IPS-20b (cell line): Measurements from ENCODE around the gene COMMD7.

Experiments
- H3K27ac ChIP-seq: one replicate; pipeline ENCODE4 v1.5.1; 2013; ENCODE audit warnings: low read length
- H3K27me3 ChIP-seq: 2 replicates; pipeline ENCODE4 v1.6.1; 2013; ENCODE audit warnings: mild to moderate bottlenecking, low read length, inconsistent platforms; ENCODE audit not compliant: insufficient read depth
- H3K36me3 ChIP-seq: 2 replicates; pipeline ENCODE4 v1.6.1; 2013; ENCODE audit warnings: low read depth, mild to moderate bottlenecking, inconsistent platforms, low read length, moderate library complexity; ENCODE audit not compliant: insufficient read depth
- H3K4me1 ChIP-seq: 2 replicates; pipeline ENCODE4 v1.6.1; 2013; ENCODE audit warnings: mild to moderate bottlenecking, control low read depth, inconsistent platforms, low read length, moderate library complexity; ENCODE audit not compliant: insufficient read depth
- H3K4me3 ChIP-seq: 2 replicates; pipeline ENCODE4 v1.5.1; 2013; ENCODE audit warnings: mild to moderate bottlenecking, low read length, inconsistent platforms
- H3K9ac ChIP-seq: 2 replicates; pipeline ENCODE4 v1.6.1; 2013; ENCODE audit warnings: low read depth, mild to moderate bottlenecking, inconsistent platforms, low read length, moderate library complexity
- H3K9me3 ChIP-seq: 2 replicates; pipeline ENCODE4 v1.6.1; 2013; ENCODE audit warnings: mild to moderate bottlenecking, low read depth, low read length, inconsistent platforms; ENCODE audit not compliant: insufficient read depth

COMMD7 gene

DNA sequence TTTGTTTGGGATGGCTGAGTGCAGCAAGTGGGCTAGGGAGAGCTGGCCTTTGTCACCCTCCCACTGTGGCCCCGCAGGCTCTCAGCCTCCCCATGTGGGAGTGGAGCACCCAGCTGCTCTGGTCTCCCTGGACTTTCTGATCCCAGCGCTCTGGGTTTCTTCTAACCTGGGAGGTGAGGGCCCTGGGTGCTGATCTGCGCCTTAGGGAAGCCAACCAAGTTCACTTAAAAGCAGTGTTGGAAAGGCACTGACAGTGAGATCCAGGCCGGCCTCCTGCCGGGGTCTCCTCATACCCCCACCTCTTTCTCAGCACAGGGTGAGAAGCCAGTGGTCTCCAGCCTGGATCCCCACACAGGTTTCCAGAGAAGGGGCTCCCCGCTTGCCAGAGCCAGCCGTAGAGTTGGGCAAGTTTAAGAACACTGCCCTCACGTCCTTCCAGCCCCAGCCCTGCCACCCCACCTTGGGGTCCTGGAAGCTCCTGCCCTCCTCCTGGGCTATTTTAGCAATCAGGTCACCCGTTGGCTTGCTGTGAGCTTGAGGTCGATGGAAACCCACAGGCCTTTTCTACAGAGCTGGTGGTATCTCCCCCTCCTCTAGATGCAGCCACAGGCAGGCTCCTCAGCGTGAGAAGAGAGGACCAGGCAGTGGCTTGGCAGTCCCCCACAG lies 79.1 kb downstream of the COMMD7 start:
- Histone ChIP-seq H3K27ac (no peak overlapping the region), H3K36me3 (no peaks in the 10 kb centered on the region), H3K9me3 (no peaks in the 10 kb centered on the region), H3K27me3 (no peaks in the 10 kb centered on the region), H3K9ac (no peak overlapping the region), H3K4me3 (no peak overlapping the region), H3K4me1 (no peaks in the 10 kb centered on the region)

DNA sequence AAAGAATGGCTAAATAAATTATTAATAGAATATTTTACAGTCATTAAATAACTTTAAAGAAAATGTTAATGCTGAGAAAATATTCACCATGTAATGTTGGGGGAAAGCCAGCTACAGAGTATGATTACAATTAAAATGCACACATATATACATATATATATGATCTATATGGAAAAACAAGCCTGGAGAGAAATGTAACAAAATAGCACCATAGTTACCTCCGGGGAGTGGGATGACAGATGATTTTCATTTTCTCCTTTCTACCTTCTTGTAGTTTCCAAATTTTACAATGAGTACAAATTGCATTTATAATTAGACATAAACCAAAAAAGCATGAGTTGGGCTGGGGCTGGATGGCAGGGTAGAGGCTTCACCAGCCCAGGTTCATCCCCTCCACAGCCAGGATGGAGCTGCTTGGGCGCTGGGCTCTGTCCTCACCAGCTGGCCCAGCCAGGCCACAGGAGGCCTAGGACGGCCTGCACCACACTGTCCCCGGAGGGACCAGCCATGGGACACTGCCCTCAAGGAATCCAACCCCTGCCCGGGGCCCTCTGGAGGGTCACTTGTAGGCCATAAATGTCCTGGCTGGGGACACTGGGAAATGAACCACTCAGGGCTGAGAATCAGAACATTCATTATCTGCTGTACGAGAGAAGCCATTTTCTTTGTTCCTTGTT lies 79.8 kb downstream of the COMMD7 start:
- Histone ChIP-seq H3K36me3 (no peaks in the 10 kb centered on the region), H3K27me3 (no peaks in the 10 kb centered on the region), H3K4me1 (no peaks in the 10 kb centered on the region), H3K4me3 (no peak overlapping the region), H3K27ac (no peak overlapping the region), H3K9ac (no peak overlapping the region), H3K9me3 (no peaks in the 10 kb centered on the region)

GRCh38 chr20:32661820-32662528 lies 81.3 kb downstream of the COMMD7 start:
- no peaks in the 10 kb centered on the region for H3K9me3 ChIP-seq
- no peak overlapping the region for H3K4me3 ChIP-seq
- H3K27ac ChIP-seq = no peak overlapping the region
- no peak overlapping the region for H3K9ac ChIP-seq
- H3K36me3 ChIP-seq = no peaks in the 10 kb centered on the region
- no peaks in the 10 kb centered on the region for H3K27me3 ChIP-seq
- H3K4me1 ChIP-seq = no peaks in the 10 kb centered on the region

- Histone ChIP-seq H3K27me3 (no peaks in the 10 kb centered on the region), H3K36me3 (no peaks in the 10 kb centered on the region), H3K4me3 (no peak overlapping the region), H3K9me3 (no peaks in the 10 kb centered on the region), H3K27ac (no peak overlapping the region), H3K9ac (no peak overlapping the region), H3K4me1 (no peaks in the 10 kb centered on the region)
Observed at GRCh38 chr20:32660661-32661060, 82.6 kb downstream of the COMMD7 start.

- H3K4me1 ChIP-seq = no peaks in the 10 kb centered on the region
Observed at GRCh38 chr20:32656827-32657226, 86.4 kb downstream of the COMMD7 start.

GRCh38 chr20:32655903-32656512 lies 87.3 kb downstream of the COMMD7 start:
- no peaks in the 10 kb centered on the region for H3K4me1 ChIP-seq
- no peak overlapping the region for H3K9ac ChIP-seq
- no peaks in the 10 kb centered on the region for H3K36me3 ChIP-seq
- no peaks in the 10 kb centered on the region for H3K9me3 ChIP-seq
- H3K4me3 ChIP-seq = no peak overlapping the region
- no peak overlapping the region for H3K27ac ChIP-seq
- H3K27me3 ChIP-seq = no peaks in the 10 kb centered on the region

More at GRCh38 chr20:32656827-32657226, 86.4 kb downstream of the COMMD7 start:
- H3K27ac ChIP-seq = no peak overlapping the region
- no peak overlapping the region for H3K9ac ChIP-seq
- no peaks in the 10 kb centered on the region for H3K27me3 ChIP-seq
- H3K36me3 ChIP-seq = no peaks in the 10 kb centered on the region
- no peaks in the 10 kb centered on the region for H3K9me3 ChIP-seq
- no peak overlapping the region for H3K4me3 ChIP-seq

DNA sequence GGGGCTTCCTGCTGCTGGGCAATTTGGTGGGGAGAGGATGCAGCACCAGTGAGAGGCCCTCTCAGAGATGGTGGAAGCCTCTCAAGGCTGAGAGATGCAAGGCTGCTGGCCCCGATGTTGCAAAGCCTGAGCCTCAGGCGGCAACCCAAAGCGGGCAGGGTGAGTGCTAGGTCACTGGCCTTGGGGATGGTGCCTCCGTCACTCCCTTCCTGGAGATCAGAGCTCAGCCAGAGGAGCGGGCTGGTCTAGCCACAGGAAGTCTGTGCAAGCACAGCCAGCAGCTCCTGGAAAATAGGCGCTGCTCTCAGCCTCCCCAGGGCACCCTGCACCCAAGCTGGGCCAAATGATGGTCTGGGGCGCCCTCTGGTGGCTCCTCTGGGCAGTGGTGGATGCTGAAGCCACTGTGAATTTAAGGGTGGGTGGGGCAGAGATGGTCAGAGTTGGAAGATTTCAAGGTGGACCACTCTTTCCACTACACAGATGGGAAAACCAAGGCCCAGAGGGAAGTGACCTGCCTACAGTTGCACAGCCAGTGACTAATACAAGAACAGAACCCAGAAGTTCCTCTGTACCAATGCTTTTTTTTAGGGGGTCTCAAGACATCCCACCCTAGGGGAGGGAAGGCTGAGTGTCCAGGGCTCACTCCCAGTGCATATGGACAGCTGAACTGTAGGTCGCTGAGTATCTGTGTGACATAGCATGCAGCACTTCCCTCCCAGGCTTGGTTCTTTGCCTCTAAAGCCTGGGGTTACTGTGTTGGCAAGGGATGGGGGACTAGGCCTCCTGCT lies 90.3 kb downstream of the COMMD7 start:
- Histone ChIP-seq H3K27ac (no peak overlapping the region), H3K4me3 (no peak overlapping the region), H3K36me3 (no peaks in the 10 kb centered on the region), H3K27me3 (no peaks in the 10 kb centered on the region), H3K9me3 (no peaks in the 10 kb centered on the region), H3K4me1 (0 out of 2 replicates have a peak, but pooled peaks cover 3% of the 10 kb centered on the region), H3K9ac (no peak overlapping the region)
